ENCODE data around the gene SRGAP3.

Gene SRGAP3

DNA sequence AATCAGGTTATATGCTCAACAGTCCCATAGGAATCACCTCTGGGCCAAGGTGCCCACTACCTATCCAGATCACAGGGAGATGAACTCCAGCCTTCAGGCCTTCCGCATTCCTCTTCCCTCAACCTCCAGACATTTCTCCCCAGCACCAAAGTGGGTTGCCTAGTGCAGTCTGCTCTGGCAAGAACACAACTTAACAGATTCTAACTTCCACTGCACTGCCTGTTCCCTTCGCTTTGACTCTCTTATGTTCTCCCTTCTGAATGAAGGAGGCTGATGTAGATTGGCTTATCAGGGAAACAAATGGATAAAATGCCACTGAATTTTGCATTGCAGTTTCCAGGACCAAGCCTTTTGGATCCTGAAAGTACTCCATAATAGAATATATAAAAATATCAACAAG, 106.3 kb downstream of the SRGAP3 start:
- DNase-seq (ENCODE audit: low spot score): no peak

DNA sequence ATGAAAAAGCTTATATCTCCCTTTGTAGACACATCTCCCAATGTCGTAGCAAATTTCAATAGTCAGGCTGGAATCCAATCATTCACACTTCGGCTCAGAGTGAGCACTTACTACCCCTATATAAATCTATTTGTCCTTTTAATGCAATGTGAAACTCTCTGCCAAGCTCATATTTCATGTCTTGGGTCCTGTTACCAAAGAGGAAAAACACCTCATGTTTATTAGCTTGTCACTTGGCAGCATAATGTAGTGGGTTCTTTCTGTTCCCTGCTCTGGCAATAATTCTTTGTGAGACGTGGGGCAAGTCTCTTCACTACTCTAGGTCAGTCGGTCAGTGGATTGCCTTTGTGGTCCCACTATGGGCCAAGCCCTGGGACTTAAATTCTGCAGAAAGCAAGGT, 107.1 kb downstream of the SRGAP3 start:
- no peak for DNase-seq (ENCODE audit: low spot score)

DNA sequence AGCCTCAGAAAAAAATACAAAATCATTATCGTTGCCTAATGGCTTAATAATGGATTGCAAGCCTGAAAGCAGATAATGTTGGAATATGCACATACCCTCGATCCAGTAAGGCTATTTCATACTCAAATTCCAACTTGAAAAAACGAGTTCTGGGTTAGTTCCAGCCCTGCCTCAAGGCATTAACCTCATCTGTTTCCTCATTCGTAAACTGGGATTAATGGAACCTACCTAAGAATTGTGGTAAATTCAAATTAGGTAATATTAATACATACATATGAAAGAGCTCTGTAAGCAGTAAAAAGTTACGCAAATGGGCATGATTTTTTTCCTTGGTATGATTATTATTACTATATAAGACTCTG, 107.5 kb downstream of the SRGAP3 start:
- DNase-seq (ENCODE audit: low spot score): no peak

DNA sequence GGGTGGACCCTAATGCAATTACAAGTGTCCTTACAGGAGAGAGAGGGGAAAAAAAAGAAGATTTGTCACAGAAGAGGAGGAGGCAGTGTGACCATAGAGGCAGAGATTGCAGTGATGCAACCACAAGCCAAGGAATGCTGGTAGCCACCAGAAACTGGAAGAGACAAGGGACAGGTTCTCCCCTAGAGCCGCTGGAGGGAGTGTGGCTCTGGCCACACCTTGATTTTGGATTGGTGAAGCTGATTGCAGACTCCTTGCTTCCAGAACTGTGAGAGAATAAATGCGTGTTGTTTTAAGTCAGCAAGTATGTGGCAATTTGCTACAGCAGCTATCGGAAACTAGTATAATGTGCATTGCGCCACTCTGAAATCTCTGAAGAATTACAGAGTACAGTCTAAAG, 110.1 kb downstream of the SRGAP3 start:
- no peak for DNase-seq (ENCODE audit: low spot score)

DNA sequence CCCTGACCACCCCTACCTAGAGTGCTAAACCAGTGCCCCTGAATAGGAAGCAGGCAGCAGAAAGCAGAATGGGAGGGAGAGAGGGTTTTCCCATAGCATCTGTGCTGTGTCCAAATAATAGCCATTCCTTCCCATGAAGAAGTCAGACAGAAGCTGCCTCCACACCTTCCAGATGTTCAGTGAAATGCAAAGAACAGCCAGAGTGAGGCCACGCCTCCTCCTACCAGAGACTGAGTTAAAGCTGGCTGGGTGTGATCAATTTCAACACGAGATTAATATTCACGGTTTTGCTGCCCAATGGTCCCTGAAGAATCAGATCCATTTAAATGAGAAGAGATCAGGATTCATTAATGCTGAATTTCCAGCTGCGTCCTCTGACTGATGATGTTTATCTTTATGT, 111.8 kb downstream of the SRGAP3 start:
- no peak for DNase-seq (ENCODE audit: low spot score)

DNA sequence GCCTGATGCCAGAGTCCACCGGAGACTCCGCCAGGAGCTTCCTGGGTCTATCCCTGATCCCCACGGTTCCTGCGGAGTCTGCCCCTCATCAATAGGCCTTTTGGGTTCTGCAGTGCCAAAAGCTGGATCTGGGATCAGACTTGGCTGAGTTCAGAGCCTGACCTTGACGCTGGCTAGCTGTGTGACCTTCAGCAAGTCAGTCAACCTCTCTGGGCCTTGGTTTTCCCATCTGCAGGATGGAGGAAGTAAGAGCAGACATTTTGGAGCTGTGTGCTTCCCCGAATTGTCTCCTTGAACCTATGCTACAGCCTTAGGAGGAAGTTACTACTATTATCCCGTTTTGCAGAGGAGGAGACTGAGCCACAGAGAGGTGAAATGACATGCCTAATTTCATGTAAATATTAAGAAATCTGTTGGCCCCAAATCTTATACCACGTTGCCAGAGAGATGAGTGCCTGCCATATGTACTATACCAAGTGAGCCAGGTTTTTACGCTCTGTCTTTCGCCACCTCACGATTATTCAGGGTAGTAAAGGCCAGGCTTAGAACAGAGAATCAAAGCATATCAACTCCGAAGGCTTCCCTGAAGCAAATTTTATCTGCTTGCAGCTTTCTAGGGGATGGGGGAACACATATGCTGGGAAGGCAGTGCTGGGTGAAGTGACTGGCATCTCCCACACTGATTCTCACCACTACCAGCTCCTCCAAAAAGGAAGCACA, 112.5 kb downstream of the SRGAP3 start:
- DNase-seq (ENCODE audit: low spot score): no peak

DNA sequence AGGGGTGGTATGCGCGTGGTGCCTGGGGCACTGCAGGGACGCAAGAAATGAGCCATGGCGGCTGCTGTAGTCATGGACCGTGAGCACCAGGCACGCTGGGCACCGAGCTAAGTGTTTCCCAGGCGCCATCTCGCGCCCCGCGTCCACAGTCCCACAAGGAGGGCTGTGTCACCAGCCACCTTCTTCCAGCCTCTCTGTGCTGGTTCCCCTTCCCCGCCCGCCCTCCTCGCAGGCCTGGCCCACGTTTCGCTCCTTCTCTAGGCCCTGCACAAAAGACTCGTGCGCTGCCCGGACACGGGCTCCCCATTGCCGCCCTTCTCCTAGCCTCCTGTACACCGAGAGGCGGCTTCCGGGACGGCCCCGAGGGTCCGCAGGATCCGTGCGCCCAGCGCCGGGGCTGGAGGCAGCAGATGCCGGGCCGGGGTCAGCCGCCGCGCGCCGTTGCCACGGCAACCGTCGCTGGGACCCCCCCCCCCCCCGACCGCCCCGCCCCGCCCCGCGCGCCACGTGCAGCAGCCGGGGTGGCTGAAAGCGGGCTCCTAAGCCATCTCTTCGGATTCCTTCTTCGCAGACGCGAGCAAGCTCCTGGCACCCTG, 113.4 kb downstream of the SRGAP3 start:
- DNase-seq (ENCODE audit: low spot score): no peak

DNA sequence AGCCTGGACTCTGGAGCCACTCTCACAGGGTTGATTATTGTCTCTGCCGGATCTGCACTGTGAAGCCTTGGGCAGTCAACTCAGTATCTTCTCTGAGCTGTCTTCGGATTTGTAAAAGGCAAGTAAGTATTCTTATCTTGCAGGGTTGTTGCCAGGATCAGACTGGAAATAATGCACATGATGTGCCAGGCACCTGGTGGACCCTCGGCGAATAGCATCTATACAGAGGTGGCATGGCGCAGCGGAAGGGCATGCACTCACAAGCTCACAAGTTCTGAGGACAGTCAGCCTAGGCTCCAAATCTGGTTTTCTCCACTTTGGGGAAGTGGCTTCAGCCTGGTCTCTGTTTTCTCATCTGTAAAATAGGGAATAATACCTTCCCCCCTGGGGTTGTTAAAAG, 113.9 kb downstream of the SRGAP3 start:
- no peak for DNase-seq (ENCODE audit: low spot score)

DNA sequence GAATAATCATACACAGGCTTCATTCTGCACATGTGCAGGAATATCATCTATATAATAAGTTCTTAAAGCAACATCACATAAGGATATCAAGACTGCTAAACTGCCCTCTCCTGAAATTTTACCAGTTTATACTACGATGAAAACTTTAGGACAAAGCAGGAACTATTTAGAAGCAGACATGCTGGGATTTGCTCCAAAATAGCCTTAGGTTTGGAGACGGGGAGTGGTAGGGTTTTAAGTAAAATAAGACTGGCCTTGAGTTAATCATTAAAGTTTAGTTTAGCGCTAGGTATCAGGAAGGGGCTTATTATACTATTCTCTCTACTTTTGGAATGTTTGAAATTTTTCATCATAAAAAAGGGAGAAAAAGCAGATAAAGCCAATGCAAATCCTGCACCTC, 115.8 kb downstream of the SRGAP3 start:
- DNase-seq (ENCODE audit: low spot score): no peak

DNA sequence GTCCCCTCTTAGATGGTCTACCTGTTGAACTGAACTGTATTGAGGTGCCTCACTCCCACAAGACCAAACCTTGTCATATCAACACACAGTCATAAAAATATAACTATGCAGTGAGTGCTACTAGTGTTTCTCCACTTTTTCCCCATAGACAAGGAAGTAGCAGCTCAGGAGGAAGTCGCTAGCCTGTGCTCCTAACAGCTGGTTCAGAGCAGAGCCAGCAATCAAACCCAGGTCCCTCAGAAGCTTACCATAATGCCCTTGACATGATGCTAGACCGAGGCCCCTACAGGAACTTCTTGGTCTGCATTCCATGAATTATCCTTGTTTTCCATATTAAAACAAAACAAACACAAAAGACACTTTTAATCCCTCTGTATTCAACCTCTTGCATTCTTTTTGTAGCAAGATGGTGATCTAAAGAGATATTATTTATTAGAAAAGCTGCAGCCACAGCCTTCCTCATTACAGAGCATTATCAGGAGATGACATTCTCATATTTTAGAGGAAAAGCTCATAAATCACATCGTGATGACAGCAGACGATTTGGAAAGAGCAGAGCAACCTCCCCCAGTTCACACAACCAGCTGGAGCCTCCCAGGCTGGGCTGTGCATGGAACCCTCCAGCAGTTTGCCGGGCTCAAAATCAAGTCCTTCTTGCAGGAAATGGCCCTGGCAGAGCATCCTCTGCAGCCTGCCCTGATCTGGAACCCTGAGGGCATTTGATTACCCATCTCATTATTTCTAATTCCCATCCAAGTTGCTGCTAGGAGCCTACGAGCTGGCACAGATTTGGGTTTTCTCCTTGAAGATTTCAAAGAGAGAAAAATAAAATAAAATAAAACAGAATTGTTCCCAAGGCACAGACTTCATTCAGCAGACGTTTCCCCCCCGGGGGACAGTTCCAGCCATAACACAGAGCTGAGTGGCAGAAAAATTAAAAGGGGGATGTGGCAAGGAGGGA, 118.8 kb downstream of the SRGAP3 start:
- no peak for DNase-seq (ENCODE audit: low spot score)

DNA sequence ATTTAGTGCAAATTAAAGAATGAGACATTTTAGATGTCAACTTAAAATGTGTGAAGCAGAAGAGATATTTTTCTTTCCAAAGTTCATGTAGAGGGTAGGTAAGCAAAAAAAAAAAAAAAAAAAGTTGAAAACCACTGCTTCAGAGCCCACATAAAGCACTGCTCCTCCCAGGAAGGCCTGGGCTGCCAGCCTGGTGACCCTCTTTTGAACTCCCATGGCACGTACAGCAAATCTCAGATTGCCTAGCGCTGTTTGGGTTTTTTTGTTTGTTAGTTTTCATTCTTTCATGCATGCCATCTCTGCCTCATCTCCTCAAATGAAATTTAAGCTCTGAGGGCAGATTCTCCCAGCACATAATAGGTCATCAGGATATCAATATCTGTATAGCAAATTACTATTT, 120.1 kb downstream of the SRGAP3 start:
- no peak for DNase-seq (ENCODE audit: low spot score)

DNA sequence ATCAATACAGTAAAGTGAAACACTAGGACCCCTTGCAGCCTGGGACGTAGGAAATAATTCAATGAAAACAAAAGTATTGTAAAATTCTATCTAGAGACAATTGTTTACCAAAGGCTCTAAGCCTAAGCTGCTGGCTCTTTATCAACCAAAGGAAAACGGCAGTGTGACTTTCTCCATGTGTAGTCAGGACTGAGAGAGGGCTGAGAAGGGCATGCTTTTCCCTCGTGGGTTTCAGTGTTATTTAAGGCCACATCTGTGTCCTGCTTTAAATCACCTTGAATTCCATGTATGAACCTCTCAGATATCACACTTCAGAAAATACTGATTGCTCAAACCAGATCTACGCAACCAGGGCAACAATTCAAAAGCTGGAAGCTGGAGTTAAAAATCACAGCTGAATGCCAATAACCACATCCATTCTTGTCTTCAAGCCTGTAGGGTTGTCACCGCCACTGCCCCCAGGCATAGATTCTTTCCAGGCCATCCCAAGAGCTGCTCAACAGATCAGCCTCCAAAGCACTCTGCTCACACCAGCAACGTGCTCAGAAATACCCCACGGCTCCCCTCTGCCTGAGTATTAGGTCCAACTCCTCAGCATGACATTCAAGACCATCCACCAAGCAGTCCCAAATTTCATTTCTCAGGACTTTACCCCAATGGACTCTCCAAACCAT, 124.0 kb downstream of the SRGAP3 start:
- DNase-seq (ENCODE audit: low spot score): no peak

DNA sequence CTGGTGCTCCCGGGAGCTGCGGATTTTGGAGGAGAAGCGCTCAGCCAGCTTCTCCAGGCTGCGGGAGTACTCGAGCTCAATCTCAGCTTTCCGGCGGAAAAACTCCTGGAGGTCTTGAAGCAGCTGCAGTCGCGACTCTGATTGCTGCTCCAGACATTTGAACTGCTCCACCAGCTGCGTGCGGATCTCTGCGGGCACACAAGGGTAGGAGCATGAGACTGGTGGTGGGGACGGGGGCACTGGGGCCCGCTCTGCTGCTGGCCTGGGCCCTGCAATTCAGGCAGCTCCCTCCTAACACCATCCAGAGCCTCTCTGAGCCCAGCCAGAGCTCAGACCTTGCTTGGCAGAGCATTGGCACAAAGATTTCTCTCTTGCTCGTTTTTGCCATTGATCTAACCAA, 124.7 kb downstream of the SRGAP3 start:
- DNase-seq (ENCODE audit: low spot score): no peak

DNA sequence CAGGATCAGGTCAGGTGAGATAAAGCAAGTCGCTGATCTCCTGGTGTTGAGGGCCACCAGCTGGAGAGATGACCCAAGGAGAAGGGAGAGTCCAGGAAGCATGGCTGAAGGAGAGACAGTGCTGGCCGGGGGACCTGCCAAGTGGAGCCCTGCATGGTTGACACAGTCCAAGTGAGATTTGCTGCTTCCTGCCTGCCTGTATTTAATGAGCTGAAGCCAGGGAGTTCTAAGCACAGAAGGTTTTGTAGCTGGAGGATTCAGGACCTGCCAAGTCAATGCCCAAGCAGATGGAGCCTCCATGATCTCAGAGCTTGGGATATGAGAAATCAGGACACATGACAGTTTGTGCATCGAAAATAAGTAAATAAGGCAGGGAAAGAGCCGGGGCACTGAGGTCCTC, 125.6 kb downstream of the SRGAP3 start:
- DNase-seq (ENCODE audit: low spot score): no peak

DNA sequence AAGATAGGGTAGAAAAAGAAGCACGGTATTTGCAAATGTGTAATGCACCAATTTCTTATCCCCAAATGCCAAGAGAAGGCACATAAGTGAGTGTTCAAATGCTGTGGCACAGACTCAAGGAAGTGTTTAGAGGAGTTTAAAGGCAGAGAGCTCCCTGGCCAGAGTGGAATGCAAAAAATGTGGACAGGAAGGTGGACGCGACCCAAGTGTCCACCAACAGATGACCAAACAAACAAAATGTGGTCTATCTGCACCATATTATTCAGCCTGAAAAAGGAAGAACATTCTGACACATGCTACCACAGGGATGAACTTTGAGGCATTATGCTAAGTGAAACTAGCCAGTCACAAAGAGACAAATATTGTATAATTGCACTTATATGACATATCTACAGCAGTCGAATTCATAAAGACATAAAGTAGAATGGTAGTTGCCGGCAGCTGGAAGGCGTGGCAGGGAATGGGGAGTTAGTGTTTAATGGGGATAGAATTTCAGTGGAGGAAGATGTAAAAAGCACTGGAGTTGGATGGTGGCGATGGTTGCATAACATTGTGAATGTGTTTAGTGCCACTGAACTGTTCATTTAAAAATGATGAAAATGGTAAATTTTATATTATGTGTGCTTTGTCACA, 126.6 kb downstream of the SRGAP3 start:
- no peak for DNase-seq (ENCODE audit: low spot score)

DNA sequence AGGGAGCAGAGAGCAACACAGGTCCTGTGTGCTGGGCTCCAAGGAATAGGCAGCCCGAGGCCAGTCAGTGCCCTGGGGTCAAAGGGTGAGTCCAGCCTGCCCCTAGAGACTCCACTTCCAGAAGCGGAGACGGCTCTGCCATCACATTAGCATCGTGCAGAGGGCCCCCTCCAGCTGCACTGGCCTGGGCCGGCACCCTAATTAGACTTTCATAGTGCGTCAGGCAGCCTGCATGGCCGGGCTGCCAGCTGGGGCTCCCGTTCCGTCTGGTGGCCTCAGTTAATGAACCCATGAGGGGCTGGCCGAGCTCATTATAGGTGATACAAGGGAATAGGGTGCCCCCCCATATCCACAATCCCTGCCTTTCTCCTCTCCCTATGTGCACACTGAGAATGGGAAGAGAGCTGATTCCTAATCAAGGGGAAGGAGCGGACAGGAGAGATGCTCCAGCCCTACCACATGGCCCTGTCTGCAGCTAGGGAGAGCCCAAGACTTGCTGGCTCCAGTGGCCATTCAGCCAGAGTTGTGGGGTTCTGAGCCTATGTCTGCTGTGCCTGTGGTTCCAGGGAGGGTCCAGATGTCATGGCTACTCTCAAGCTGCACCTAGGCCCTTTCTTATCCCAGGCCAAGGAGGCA, 128.0 kb downstream of the SRGAP3 start:
- no peak for DNase-seq (ENCODE audit: low spot score)

DNA sequence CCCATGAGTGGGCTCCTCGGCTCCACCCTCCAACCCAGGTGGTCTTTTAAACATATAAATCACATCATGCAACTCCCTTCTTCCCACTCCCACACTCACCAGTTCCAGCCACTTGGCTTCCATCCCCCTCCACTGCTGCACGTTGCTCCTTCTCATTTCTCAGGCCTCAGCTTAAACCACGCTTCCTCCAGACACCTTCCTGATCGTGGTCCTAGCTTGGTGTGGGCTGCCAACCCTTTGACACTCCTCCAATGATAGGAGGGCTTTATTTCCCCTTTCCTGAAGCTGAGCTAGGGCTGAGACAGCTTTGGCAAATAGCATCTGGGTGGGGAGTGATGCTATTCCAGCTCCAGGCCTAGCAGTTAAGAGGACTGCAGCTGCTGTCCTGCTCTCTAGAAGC, 130.1 kb downstream of the SRGAP3 start:
- DNase-seq (ENCODE audit: low spot score): no peak

DNA sequence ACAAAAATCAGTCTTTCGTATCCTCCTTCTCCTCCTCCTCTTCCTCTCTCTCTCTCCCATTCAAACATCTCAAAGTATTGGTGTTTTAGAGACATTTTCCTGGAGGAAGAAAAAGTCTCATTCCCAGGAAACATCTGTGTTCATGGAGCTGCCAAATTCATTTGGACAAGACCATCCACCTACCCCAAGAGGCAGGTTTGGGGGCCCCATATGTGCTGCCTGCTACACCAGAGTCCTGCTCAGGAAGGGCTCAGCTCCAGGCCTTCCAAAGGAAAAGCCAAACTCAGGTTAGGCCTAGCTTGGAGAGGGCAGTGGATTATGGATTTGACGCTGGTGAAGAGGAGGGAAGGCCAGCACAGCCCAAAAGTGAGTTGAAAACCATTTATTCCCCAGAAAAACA, 131.2 kb downstream of the SRGAP3 start:
- no peak for DNase-seq (ENCODE audit: low spot score)

DNA sequence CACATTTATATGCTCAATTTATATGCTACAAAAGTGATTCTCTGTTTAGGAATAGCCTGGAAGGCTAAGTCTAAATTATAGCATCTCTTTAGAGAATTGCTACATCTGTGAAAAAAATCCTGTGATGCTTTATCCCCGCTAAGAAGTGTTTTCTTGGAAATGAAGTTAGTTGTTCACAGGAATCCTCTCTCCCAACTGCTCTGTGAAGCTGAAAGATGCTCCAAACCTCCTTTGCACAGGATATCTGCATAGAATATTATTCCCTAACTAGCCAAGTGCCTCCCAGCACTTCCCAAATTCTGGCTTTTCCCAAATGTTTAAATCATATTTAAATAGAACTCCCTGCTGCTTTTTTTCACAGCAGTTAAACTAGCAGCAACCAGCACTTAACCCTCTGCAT, 132.2 kb downstream of the SRGAP3 start:
- DNase-seq (ENCODE audit: low spot score): no peak

DNA sequence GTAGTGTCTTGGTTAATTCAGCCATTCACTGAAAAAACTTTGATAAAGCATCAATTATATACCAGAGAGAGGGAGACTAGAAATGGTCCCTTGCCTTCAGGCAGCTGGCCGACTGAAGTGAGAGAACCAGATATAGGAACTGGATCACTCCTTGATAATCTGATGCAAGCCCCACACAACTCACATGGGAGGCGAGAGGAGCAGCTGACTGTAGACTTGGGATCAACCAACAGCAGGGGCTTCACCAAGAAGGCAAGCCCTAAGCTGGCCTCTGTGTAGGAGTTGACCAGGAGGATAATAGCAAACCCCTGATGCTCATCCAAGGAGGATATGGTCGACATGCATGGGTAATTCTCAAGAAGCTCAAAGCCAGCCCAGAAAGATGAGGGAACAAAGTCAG, 133.1 kb downstream of the SRGAP3 start:
- DNase-seq (ENCODE audit: low spot score): no peak

DNA sequence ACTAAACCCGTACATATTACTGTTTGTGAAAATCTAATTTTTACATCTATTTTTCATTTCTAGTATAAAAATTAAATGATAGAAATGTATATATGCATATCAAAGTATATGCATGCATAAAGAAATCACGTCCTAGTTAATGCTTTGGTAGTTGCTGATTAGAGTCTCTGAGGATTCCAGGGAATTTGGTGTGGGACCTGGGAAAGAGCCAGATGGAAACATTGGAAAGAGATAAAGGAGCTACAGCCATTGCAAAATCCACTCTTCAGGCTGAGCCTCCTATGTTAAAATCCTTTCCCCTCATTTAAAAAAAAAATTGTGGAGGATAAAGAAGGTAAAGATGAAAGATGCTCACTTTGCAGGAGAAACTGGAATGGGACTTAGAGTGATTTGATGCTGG, 134.1 kb downstream of the SRGAP3 start:
- no peak for DNase-seq (ENCODE audit: low spot score)

DNA sequence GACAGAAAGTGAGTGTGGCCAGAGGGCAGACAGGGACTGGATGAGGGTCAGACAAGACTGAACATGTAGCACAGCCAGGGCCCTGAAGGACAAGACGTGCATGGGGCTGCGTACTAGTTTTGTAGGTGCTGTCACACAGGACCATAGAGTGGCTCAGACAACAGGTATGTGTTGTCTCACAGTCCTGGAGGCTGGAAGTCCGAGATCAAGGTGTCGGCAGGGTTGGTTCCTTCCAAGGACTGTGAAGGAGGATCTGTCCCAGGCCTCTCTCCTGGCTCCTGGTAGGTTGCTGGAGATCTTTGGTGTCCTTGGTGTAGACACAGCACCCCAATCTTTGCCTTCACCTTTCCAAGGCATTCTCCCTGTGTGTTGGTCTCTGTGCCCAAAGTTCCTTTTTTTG, 136.4 kb downstream of the SRGAP3 start:
- no peak for DNase-seq (ENCODE audit: low spot score)

All from hepatic stellate cell (primary cell).